Daoy (cell line): ENCODE data around the gene UQCC2. TPM values are rescaled to one million over a fixed set of nuclear protein-coding genes. Genes with fewer than 3 reads are reported as not detected.

Experiments used
- DNase-seq: peaks from one replicate; pipeline ENCODE4 v3.0.0-alpha.2; 2015; ENCODE audit warnings: low read depth
- total RNA-seq: library from RNA; depleted of rRNA; stranded (reverse); fragments of >200 nt; shearing (Covaris generic); gene quantifications from 2 replicates; pipeline ENCODE4 v1.2.3, GENCODE V29; 2014

Gene UQCC2
- total RNA-seq, 1 experiment from 2014 or later, result 115 TPM

- no peak for DNase-seq
These were observed 34.9 kb downstream of the UQCC2 start for GRCh38 chr6:33676416-33677142.

GRCh38 chr6:33675968-33676367 lies 35.5 kb downstream of the UQCC2 start:
- DNase-seq, result no peak

GRCh38 chr6:33673851-33674250 lies 37.6 kb downstream of the UQCC2 start:
- DNase-seq, result no peak

GRCh38 chr6:33672808-33673207 lies 38.7 kb downstream of the UQCC2 start:
- DNase-seq, result peak; percentile 95

- DNase-seq, result no peak
These were observed 39.8 kb downstream of the UQCC2 start for GRCh38 chr6:33671744-33672072.

- DNase-seq, result no peak
These were observed 40.3 kb downstream of the UQCC2 start for GRCh38 chr6:33670971-33671743.

- DNase-seq, result no peak
These were observed 41.3 kb downstream of the UQCC2 start for GRCh38 chr6:33670086-33670660.

- peak; percentile 47 for DNase-seq
These were observed 42.6 kb downstream of the UQCC2 start for GRCh38 chr6:33668914-33669313.

GRCh38 chr6:33668328-33668727 lies 43.2 kb downstream of the UQCC2 start:
- DNase-seq, result no peak

GRCh38 chr6:33667776-33668175 lies 43.7 kb downstream of the UQCC2 start:
- DNase-seq, result no peak

- DNase-seq, result no peak
These were observed 44.4 kb downstream of the UQCC2 start for GRCh38 chr6:33667072-33667471.

- no peak for DNase-seq
These were observed 45.5 kb downstream of the UQCC2 start for GRCh38 chr6:33665957-33666356.

- no peak for DNase-seq
These were observed 46.9 kb downstream of the UQCC2 start for GRCh38 chr6:33664506-33665057.

- DNase-seq, result no peak
These were observed 47.6 kb downstream of the UQCC2 start for GRCh38 chr6:33663727-33664449.

- DNase-seq, result no peak
These were observed 48.5 kb downstream of the UQCC2 start for GRCh38 chr6:33663028-33663427.

GRCh38 chr6:33662318-33662717 lies 49.2 kb downstream of the UQCC2 start:
- no peak for DNase-seq

- no peak for DNase-seq
These were observed 50.2 kb downstream of the UQCC2 start for GRCh38 chr6:33661106-33661838.

GRCh38 chr6:33659986-33660385 lies 51.5 kb downstream of the UQCC2 start:
- DNase-seq, result no peak

- no peak for DNase-seq
These were observed 52.4 kb downstream of the UQCC2 start for GRCh38 chr6:33658982-33659689.

GRCh38 chr6:33656844-33657243 lies 54.7 kb downstream of the UQCC2 start:
- DNase-seq, result no peak
